OCI-LY3 (cell line): ENCODE measurements around the gene MAGI1.

ENCODE experiments used
- CTCF ChIP-seq: fragments of 200-600, 300-600 bp; sonication (generic); IDR thresholded peaks from 2 replicates; pipeline ENCODE4 v1.5.1; 2014; ENCODE audit warnings: antibody characterized with exemption, low read length, low read depth
- EZH2phosphoT487 ChIP-seq: fragments of 200-600 bp; shearing (Covaris generic); IDR thresholded peaks from 2 replicates; pipeline ENCODE4 v1.6.1; 2018; ENCODE audit warnings: antibody characterized with exemption, mixed run types, low read depth

DNA sequence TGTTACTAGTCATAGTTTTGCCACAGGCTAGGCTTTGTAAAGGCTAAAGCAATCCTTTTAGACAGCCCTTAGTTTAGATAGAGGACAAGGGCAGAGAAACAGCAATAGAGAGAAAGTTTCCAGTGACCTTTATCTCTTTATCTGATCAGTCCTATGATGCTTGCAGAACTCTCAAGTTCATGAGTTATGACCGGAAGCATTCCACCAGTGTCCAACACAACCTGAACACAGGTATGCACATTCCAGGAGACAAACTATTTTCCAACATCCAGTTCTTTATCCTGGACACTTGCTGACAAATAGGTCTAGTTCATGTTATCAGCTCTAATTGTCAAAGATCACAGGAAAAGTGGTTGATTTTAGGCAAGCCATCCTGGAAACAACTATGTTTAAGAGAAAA lies 422.2 kb downstream of the MAGI1 start:
- TF ChIP-seq CTCF (no peak), EZH2phosphoT487 (no peak)
